ENCODE measurements around the gene IQGAP2.
"Not testable (repeated sequence)": the region's sequence is repeated elsewhere in the genome, so short reads cannot be mapped to it uniquely, and the experiment has no call there.

IQGAP2 gene

DNA sequence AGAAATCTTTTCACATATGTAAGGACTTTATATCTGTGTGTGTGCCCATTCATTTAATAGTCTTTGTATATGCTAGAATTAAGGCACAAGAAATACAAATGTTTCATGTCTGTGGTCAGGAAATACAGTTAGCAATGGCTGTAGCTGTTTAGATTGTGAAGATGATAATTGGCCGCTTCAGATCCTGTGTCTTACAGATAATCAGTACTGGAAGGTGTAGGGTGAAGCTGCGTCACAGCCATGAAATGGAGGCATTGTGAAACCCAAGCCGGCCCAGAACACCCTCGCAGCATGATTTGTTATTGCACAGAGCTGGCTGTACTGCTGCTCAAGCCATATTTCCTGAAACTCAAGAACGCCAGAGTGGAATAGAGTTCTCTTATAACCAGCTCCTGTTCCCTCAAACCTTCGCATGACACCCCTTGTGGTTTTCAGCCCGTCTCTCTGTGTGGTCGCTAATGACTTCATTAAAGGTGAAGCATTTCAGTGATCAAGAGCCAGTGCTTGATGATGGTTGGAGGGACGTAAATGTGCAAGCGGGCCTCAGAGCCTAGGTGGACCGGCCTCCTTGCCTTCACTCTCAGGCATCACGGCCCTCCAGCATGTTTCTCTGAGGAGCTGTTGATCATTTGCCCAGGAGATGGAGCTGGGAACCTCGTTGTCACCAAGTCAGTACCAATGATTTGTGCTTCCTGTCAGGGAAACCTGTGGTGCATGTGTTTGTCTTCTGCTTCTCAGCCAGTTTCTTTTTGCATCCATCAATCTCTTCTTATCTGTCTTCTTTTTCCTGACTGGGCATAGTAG is 140.0 kb downstream of the IQGAP2 start:
- DNase-seq (ENCODE audit: low spot score), result no peak

DNA sequence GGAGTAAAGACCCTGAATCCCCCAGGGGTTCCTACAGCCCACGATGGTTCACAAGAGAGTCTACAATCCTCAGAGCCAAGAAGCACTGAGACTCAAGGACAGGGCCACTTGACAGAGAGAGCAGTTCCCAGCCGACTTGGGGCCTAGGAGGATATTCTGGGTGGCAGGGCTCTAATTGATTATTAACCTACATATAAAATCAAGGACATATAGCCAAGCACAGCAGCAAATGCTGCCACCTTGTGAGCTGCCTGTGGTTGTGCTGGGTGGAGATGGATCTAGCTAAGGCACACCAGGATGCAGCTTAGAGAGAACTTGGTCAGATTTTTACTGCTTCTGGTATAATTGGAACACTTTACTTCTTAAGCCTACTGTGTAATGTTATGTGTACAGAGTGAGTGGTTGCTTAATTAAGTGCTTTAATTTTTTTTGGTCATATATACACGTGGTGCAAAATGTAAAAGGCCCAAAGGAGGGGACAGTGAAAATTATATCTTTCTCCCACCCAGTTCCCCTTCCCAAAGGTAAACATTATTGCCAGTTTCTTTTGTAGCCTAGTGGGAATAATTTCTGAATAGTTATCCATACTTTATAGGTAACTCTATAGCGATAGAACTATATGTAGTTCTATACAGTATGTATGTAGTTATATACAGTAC is 141.3 kb downstream of the IQGAP2 start:
- DNase-seq (ENCODE audit: low spot score), result no peak

DNA sequence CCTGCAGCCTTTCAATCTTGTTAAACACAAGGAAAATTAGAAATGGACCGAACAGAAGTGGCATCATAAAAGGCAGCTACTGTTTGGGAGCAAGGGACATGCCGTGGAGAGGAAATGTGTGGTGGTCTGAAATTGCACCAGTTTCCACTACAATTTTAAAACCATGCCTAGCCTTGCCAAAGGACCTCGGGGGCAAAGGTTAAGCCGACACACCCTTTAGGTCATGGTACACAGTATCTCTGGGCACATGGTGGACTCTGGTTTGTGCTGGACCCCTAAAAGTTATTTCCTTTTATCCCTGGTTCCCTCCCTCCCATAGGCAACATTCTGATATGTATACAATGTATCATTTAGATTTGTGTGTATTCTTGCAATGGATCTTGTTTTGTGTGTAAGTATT is 142.1 kb downstream of the IQGAP2 start:
- no peak for DNase-seq (ENCODE audit: low spot score)

DNA sequence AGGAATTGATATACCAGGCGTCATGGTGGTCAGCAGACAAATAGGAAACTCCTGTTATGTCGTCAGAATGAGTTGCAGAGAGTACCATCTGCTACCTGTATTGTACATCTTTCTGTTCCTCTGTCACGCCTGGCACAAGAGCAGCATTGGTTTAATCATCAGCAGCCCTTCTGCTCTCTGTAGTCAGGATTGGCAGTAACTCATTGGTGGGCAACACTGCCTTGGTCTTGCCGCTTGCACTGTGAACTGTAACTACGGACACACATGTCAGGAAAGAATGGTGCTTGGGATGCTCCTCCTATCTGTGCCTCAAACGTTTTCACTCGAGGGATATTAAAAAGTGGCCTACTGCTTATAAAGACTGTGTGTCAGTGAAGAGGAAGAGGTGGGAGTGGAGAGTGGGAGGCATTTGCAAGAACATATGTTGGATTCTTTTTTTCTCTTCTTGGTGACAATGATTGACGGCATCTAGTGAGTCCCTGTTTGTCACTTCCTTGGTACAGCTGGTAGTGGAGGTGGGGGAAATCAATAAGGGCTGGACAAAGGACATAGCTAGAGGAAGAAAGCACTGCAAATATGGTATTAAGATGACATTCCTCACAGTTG is 143.5 kb downstream of the IQGAP2 start:
- no peak for DNase-seq (ENCODE audit: low spot score)

DNA sequence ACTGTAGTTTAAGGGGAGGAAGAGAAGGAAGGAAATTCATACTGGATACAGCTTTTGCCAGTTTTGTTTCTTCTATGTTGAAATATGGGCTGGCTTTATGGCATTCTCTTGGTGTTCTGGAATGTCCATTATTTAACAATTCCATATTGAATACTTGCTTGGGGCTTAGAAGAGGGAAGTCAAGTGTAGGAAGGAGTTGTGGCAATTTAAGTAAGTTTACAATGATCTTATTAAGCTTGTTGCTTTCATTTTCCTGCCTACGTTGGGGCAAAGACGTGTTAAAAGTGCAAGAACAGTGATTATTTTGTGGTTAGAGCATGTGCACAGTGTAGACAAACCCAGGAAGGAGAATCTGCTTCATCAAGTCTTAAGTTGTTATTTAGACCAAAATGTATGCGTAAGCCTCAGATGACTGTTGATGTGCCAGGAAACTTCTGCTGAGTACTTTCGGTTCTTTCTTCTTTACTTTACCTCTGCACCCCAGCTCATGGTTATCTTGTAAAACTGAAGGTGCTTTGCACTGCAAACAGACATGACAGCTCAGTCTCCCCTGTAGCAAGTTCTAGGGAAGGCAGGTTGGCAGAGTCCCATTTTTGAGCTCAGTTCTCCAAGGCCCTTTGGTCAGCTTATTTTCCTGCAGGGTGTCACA is 144.3 kb downstream of the IQGAP2 start:
- DNase-seq (ENCODE audit: low spot score), result no peak

DNA sequence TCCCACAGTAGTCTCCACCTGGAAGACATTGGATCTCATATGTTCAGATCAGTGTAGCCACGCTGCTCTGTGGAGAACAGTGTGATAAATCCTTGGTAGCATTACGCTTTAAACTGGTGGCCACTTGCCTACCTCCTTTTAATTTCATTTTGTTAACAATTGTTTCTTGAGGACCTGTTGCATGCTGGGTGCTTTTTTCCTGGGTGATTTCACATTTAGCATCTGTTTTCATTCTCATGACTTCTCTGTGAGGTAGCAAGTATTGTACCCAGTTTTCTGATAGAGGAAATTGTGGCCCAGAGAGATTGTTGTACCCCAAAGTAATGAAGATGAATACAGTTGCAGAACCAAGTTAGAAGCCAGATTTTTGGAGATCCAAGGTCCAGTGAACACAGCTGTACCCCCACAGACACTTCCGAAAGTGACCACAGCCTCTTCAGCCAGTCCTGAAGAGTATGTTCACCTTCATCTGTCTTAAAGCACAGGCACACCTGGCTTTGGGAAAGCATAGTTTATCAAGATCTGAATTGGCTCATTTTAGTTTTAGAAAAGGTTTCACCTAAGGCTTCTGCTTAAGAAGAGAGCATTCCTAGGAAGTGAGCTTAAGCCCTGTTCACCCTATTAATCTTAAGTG is 144.9 kb downstream of the IQGAP2 start:
- DNase-seq (ENCODE audit: low spot score), result no peak

DNA sequence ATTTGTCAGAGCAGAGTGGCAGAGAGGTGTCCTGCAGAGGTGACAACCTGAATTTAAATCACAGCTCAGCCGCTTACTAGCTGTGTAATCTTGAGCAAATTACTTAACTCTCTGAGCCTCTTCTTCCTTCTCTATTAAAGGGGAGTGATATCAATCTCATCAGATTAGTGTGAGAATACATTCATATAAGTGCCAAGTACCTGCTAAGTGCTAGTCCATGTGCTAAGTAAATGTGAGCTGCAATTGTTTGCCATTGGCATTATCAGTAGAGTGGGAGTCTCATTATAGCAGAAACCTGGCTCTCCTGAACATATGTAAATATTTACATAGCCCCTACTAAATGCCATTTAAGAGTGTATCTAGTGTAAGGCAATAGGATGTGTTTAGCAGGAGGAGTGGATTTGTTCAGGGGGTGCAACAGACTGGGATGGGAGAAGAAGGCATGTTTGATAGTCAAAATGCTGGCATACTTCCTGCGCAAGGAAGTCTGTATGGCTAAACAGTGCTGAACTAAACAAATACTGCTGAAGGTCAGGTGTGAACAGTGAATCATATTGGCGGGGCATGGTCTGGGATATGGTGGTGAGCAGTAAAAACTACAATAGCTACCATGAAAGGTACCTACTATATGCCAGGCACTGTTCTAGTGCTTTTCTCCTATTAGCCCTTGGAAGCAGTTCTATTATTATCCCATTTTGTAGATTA is 145.6 kb downstream of the IQGAP2 start:
- no peak for DNase-seq (ENCODE audit: low spot score)

DNA sequence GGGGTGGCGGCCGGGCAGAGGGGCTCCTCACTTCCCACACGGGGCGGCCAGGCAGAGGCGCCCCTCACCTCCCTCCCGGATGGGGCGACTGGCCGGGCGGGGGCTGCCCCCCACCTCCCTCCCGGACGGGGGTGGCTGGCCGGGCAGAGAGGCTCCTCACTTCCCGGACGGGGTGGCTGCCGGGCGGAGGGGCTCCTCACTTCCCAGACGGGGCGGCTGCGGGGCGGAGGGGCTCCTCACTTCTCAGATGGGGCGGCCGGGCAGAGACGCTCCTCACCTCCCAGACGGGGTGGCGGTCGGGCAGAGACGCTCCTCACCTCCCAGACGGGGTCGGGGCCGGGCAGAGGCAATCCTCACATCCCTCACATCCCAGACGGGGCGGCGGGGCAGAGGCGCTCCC is 147.8 kb downstream of the IQGAP2 start:
- DNase-seq (ENCODE audit: low spot score), result not testable (repeated sequence)

DNA sequence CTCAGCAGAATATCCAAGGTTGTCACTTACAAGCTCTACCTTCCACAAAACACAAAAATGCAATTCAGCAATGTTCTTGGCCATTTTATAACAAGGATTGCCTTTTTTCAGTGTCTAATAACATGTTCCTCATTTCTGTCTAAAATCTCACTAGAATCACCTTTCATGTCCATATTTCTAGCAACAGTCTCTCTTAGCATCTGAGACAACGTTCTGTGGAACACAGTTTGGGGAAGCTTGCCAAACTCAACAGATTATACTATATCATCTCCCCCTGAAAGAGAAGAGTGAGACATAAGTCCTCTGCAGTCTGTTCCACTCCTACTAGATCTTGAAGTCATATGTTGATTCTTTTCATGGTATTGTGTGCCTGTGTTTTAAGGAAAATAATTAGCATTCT is 149.5 kb downstream of the IQGAP2 start:
- no peak for DNase-seq (ENCODE audit: low spot score)

DNA sequence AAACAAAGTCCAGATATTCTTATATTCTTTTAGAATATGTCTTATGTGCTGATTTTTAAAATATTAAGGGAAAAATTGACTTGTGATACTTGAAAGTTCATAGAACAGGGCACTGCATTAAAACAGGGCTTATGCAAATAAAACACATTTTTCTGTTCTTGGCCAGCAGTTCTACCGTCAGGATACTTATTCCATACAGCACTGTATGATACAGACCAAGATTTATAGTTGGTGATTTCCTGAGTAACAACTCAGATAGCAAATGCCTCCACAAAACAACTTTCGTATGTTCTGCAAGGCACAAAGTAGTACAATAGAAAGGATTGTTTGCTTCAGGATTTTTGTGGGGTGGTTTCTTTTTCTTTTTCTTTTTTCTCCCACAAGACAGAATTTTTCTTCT is 150.2 kb downstream of the IQGAP2 start:
- no peak for DNase-seq (ENCODE audit: low spot score)

DNA sequence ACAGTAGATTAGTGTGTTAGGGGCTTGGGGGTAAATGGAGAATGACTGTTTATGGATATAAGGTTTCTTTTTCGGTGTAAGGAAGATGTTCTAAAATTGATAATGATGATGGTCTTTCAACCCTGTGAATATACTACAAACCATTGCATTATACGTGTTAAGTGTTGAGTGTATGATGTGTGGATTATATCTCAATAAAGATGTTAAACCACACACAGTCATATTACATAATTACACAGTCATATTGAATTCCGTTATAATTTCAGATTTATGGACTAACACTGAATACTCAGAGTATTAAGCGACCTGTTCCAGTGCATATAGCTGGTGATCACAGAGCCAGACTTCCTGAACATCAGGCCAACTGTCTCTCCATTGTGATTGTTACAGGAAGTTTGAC is 152.0 kb downstream of the IQGAP2 start:
- no peak for DNase-seq (ENCODE audit: low spot score)

DNA sequence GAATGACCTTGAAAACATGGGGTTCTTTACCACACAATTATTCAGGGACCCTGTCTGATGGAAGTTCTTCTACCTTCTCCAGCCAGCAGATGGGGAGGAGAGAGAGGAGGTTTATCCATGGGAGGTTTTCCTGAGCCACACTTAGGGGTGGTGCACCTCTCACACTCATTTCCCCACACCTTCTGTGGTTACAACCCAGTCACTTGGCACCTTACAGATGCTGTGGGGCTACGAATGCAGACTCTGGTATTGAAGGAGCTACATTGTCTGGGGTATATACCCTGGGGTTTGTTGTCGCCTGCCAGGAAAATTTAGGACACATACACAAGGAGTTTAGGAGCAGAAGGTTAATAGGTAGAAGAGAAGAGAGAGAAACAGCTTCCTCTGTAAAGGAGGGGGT is 152.6 kb downstream of the IQGAP2 start:
- no peak for DNase-seq (ENCODE audit: low spot score)

DNA sequence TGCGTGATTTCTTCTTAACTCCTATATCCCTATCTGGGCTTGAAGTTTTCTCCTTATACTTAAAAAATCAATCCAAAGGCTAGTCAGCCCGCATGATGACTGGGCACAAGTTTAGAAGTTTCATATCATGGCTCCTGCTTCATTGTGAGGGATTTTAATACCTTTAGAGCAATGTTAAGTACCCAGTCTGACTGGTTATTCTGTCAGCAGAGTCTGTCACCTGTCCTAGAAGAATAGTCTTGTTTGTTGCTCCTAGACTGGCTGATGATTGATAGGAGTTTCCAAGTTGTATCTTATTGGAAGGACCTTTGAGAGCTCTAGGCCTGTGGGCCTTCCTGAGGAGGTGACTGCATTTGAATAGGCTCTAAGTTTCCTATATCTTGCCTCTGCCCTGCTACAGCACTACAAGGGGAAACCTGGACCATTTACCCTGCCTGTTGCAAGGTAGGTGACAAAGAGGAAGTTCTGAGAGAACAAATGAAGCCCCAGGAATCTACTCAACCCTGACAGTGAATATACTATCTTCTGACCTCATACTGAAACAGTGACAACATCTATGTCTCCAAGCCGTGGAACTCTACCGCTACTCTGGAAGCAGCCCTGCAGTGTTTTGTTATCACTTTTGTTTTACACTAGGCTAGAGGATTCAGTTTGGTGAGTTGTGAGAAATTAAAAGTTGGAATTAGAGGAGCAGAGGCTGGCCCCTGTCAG is 153.6 kb downstream of the IQGAP2 start:
- no peak for DNase-seq (ENCODE audit: low spot score)

DNA sequence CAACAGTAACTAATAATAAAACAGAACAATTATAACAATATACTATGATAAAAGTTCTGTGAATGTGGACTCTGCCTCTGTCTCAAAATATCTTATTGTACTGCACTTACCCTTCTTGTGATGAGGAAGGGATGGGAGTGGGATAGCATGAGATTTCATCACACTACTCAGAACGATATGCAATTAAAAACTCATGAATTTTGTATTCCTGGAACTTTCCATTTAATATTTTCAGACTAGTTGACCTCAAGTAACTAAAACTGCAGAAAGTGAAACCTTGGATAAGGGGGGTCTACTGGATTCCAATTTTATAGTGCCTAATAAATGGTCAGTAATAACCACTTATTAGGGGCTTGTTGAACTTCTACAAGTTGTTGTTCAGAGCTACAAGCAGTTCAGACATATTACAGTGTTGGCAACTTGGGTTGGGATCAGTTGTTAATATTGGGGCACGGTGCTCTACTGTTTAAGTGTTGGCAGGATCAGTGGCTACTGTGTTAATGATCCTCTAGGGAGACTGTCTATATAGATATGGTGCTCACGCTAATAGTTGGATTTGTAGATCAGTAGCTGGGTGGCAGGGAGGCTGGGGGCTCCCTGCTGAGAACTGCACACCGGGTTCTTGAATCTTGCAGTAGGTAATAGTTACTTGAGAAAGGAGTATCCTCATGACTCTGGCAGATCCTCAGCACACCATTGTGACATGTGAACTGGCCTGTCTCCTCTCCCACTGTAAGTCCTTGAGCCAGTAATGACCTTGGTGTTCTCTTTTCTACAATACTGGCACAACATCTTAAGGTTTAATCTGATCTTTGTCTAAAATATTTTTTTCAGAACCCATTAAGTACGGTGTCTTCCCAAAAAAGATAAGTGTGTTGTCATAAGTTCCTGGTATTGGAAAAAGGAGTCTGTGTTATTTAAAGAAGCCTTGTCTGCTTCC is 158.1 kb downstream of the IQGAP2 start:
- DNase-seq (ENCODE audit: low spot score), result no peak

DNA sequence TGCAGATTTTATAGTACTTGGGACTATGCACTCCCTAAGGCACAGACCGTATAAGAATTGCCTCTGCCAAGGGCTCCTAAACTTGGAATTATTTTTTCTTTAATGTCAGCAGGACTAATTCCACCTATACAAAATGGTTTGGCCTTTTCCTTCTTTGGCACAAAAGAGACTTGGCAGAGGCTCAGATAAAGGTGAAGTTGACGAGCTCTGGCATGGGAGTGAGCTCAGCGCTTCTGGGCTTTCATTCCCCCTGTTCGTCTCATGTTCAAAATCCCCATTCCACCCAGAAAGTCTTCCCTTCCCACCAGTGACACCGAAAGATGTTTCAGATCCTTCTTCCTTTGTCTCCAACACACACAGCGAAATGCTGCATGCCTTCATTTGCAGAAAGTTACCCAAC is 158.9 kb downstream of the IQGAP2 start:
- no peak for DNase-seq (ENCODE audit: low spot score)

DNA sequence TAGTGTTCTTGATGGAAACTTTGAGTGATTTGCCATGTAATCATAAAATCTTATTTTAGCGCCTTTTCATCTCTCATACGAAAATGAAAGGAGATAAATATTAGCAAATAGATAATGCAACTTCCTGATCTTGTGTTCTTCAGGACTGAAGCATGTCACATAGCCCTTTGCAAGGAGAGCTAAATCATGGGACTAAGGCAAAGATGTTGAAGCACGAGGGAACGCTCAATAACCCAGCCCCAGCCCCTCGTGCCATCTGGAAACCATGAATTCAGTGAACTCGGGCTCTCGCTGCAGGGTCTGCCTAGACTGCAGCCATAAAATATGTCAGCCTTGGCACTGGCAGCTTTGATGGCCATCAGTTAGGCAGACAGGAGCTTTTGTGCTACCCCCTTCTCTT is 161.9 kb downstream of the IQGAP2 start:
- DNase-seq (ENCODE audit: low spot score), result no peak

DNA sequence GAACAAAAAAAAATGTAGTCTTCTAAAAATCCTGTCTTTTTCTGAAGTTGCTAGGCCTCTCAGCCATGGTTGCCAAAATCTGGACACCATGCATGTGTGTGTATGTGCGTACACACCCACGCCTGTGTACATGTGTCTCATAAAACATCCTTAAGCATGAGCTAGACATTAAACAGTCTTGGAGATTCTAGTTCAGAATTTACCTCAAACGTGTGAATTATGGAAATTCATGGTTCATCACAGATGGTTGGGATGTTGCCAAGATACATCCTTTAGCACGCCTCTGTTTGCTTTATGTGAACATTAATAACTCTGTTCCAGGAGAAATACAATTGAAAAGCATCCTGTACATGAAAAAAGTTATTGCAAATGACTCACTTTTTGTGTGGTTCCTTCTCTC is 167.1 kb downstream of the IQGAP2 start:
- DNase-seq (ENCODE audit: low spot score), result no peak

DNA sequence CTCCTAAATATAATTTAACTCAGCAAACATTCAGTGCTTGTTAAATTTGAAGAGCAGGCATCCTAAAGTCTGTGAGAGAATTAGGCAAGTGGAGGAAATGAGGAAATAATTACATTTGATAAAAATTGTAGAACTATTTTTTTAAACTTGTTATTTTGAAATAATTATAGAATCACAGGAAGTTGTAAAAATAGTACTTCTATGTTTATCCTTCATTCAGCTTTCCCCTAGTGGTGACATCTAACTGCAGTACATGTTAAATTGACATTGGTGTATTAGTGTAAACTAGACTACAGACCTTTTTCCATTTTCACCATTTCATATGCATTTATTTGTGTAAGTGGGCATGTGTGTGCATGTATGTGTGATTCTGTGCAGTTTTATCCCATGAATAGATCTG is 168.5 kb downstream of the IQGAP2 start:
- DNase-seq (ENCODE audit: low spot score), result no peak

DNA sequence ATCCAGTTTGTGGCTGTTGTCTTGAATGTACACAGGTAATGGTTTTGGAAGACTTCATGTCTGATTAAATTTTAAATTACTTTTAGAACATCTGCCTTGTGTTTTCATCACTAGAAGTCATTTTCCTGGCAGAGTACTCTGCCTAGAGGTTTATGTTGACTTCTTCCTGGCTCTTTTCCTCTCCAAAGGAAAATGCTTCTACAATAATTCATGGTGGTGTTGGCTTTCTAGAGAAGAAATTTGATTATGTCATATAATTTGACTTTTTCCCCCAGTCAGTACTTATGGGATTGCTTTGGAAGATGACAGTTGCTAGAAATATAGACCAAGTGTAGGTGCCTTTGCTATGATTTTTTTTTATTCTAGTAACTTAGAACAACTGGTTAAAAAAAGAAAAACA is 173.4 kb downstream of the IQGAP2 start:
- DNase-seq (ENCODE audit: low spot score), result no peak

DNA sequence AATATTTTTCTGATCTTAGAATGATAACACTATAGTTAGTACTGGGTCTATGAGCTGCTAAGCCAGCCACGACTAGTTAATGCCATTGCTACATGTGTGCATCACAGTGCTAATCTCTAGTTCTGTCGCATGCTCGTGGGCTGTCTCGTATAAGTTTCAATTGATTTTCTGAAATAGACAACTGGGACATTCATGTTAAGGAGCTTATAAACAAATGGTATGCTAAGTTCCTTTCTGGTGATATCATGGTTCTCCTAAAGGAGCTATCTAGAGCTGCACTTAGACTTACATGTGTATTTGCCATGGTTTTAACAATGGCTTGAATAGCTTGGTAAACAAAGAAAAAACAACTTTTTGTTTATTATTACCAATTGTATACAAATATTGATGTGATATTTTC is 173.9 kb downstream of the IQGAP2 start:
- DNase-seq (ENCODE audit: low spot score), result no peak

All from GM03348 (cell line).